Activated CD8-positive, alpha-beta T cell treated with anti-CD3 and anti-CD28 coated beads for 36 hours (primary cell): ENCODE measurements around the gene MINPP1. TPM values are rescaled to one million over a fixed set of nuclear protein-coding genes. Genes with fewer than 3 reads are reported as not detected.
"Not testable (repeated sequence)": the region's sequence is repeated elsewhere in the genome, so short reads cannot be mapped to it uniquely, and the experiment has no call there.

Experiments
- ATAC-seq: fragments of 200-7000 bp; cut with Tn5 transposase; one replicate; pipeline ENCODE4 v1.10.0; 2021; ENCODE audit warnings: mild to moderate bottlenecking, moderate library complexity
- CTCF ChIA-PET: fragments of 350-600 bp; sonication (Branson Sonifier 250); formaldehyde crosslinking; loops from one replicate; lab custom pipeline; 2021; ENCODE audit warnings: antibody characterized with exemption; lab: Charles Lee
- POLR2A ChIA-PET: fragments of 350-600 bp; sonication (Branson Sonifier 250); formaldehyde crosslinking; loops from one replicate; lab custom pipeline; 2021; ENCODE audit warnings: antibody characterized with exemption; lab: Charles Lee
- DNase-seq: peaks from one replicate; pipeline ENCODE4 v3.0.0-alpha.2; 2020
- H3K27ac Mint-ChIP-seq: one replicate; pipeline ENCODE4 v1.8.0; 2021; ENCODE audit warnings: mild to moderate bottlenecking, mixed read lengths
- H3K27me3 Mint-ChIP-seq: one replicate; pipeline ENCODE4 v1.8.0; 2021; ENCODE audit warnings: mixed read lengths
- H3K36me3 Mint-ChIP-seq: one replicate; pipeline ENCODE4 v1.8.0; 2021; ENCODE audit warnings: low read depth, mixed read lengths
- H3K4me1 Mint-ChIP-seq: one replicate; pipeline ENCODE4 v1.8.0; 2021; ENCODE audit warnings: low read depth, mixed read lengths
- H3K4me3 Mint-ChIP-seq: one replicate; pipeline ENCODE4 v1.8.0; 2021; ENCODE audit warnings: mild to moderate bottlenecking, moderate library complexity, mixed read lengths
- H3K9me3 Mint-ChIP-seq: one replicate; pipeline ENCODE4 v1.8.0; 2021; ENCODE audit warnings: mixed read lengths
- CTCF ChIP-seq: fragments of 200-600 bp; IDR thresholded peaks from one replicate; pipeline ENCODE4 v1.8.0; 2022; ENCODE audit warnings: antibody characterized with exemption, mild to moderate bottlenecking
- intact Hi-C: fragments of 100-400 bp; cut with micrococcal nuclease; formaldehyde crosslinking; loops from one replicate; pipeline ENCODE4 v1.10.0; 2022
- total RNA-seq, 2 experiments: library from RNA; stranded (reverse); gene quantifications; one replicate each; pipeline ENCODE4 v1.2.3, GENCODE V29; 2021

Gene MINPP1
- total RNA-seq, 2 experiments from 2014 or later: 6.0 to 7.1 TPM

GRCh38 chr10:87585565-87586514 lies 81.1 kb downstream of the MINPP1 start:
- ATAC-seq: no peak
- Mint-ChIP-seq H3K4me3 (no peak overlapping the region), H3K9me3 (no peaks in the 10 kb centered on the region), H3K27ac (no peak overlapping the region), H3K4me1 (no peaks in the 10 kb centered on the region), H3K36me3 (no peaks in the 10 kb centered on the region), H3K27me3 (peaks cover 4% of the 10 kb centered on the region)
- ChIA-PET POLR2A (no interaction called here), CTCF (interaction anchor here (0.9 kb wide), 1 partner anchor 9 kb away, joined by 3 read pairs; no protein-coding TSS in a partner anchor)
- DNase-seq: no peak
- TF ChIP-seq CTCF: no peak
- intact Hi-C loops: no loop called here

- ATAC-seq (no peak), DNase-seq (no peak)
- intact Hi-C loops: no loop called here
- Mint-ChIP-seq H3K4me1 (no peaks in the 10 kb centered on the region), H3K36me3 (no peaks in the 10 kb centered on the region), H3K27me3 (peaks cover 4% of the 10 kb centered on the region), H3K4me3 (no peak overlapping the region), H3K9me3 (no peaks in the 10 kb centered on the region), H3K27ac (no peak overlapping the region)
- ChIA-PET CTCF (no interaction called here), POLR2A (no interaction called here)
- TF ChIP-seq CTCF: no peak
These were observed 85.0 kb downstream of the MINPP1 start for GRCh38 chr10:87589645-87590051.

GRCh38 chr10:87590705-87591588 lies 86.3 kb downstream of the MINPP1 start:
- no peaks in the 10 kb centered on the region for H3K36me3 Mint-ChIP-seq
- POLR2A ChIA-PET: interaction anchor here (0.9 kb wide), 1 partner anchor 77 kb away, joined by 3 read pairs; no protein-coding TSS in a partner anchor
- no peak overlapping the region for H3K4me3 Mint-ChIP-seq
- ATAC-seq (no peak), DNase-seq (no peak)
- H3K27me3 Mint-ChIP-seq: peaks cover 4% of the 10 kb centered on the region
- CTCF ChIA-PET: no interaction called here
- H3K4me1 Mint-ChIP-seq: no peaks in the 10 kb centered on the region
- no peak overlapping the region for H3K27ac Mint-ChIP-seq
- no peak for TF ChIP-seq CTCF
- intact Hi-C loops: no loop called here
- H3K9me3 Mint-ChIP-seq: no peaks in the 10 kb centered on the region

- Mint-ChIP-seq H3K36me3 (no peaks in the 10 kb centered on the region), H3K4me3 (no peak overlapping the region), H3K27ac (no peak overlapping the region), H3K9me3 (no peaks in the 10 kb centered on the region), H3K27me3 (peaks cover 4% of the 10 kb centered on the region), H3K4me1 (no peaks in the 10 kb centered on the region)
- TF ChIP-seq CTCF: no peak
- intact Hi-C loops: no loop called here
- ATAC-seq (no peak), DNase-seq (no peak)
- POLR2A ChIA-PET: interaction anchor here (0.9 kb wide), 1 partner anchor 77 kb away, joined by 3 read pairs; no protein-coding TSS in a partner anchor
- CTCF ChIA-PET: no interaction called here
These were observed 86.8 kb downstream of the MINPP1 start for GRCh38 chr10:87591589-87591886.

GRCh38 chr10:87592920-87593319 lies 88.2 kb downstream of the MINPP1 start:
- ATAC-seq, POLR2A ChIA-PET, H3K36me3 Mint-ChIP-seq, H3K4me1 Mint-ChIP-seq, intact Hi-C loops, H3K4me3 Mint-ChIP-seq, DNase-seq, H3K9me3 Mint-ChIP-seq, H3K27ac Mint-ChIP-seq, H3K27me3 Mint-ChIP-seq: not testable (repeated sequence)
- CTCF ChIA-PET: interaction anchor here (0.7 to 1.0 kb wide), 2 partner anchors 9 to 154 kb away, joined by 3 read pairs; no protein-coding TSS in a partner anchor
